Activated naive CD4-positive, alpha-beta T cell treated with anti-CD3 and anti-CD28 coated beads, Interleukin-2, amount 50 U/mL, for 72 hours (primary cell): Measurements from ENCODE around the gene METTL2A. TPM values are rescaled to one million over a fixed set of nuclear protein-coding genes. Genes with fewer than 3 reads are reported as not detected.
"Not testable (repeated sequence)": the region's sequence is repeated elsewhere in the genome, so short reads cannot be mapped to it uniquely, and the experiment has no call there.

ENCODE experiments used
- ATAC-seq, 2 donors: fragments of 150-1000 bp; cut with Tn5 transposase; 2 replicates each; pipeline ENCODE4 v1.10.0; 2021; ENCODE audit warnings: mild to moderate bottlenecking in 2 of 2, moderate library complexity in 2 of 2
- DNase-seq, 2 donors: peaks; one replicate each; pipeline ENCODE4 v3.0.0; 2021 to 2022; ENCODE audit warnings: low spot score in 2 of 2
- H3K27ac Mint-ChIP-seq, 2 donors: one replicate each; pipeline ENCODE4 v1.8.0; 2022; ENCODE audit warnings: mild to moderate bottlenecking in 2 of 2, mixed read lengths in 2 of 2
- H3K36me3 Mint-ChIP-seq, 2 donors: one replicate each; pipeline ENCODE4 v1.8.0; 2022; ENCODE audit warnings: mixed read lengths in 2 of 2
- H3K9me3 Mint-ChIP-seq, 2 donors: one replicate each; pipeline ENCODE4 v1.8.0; 2022; ENCODE audit warnings: mixed read lengths in 2 of 2
- total RNA-seq, 2 donors: library from RNA; stranded (reverse); gene quantifications; one replicate each; pipeline ENCODE4 v1.2.3, GENCODE V29; 2022

Gene METTL2A
- total RNA-seq, 2 donors from 2014 or later = 22.7 to 25.1 TPM

DNA sequence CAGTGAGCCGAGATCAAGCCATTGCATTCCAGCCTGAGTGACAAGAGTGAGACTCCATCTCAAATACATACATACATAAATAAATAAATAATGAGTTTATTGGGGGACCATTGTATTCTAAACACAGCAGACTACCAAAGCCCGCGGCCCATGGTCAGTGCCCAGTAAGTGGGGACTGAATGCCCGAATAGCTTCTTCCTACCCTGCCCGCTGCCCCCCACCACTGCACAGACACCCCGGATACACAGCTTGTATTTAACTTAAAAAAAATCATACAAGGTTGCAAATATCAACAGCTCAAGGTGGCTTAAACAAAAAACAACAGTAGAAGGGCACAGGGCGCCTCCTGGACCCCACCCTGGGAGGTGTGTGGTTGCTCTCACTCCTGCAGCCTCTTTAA lies 32.3 kb downstream of the METTL2A start:
- no peak for ATAC-seq

DNA sequence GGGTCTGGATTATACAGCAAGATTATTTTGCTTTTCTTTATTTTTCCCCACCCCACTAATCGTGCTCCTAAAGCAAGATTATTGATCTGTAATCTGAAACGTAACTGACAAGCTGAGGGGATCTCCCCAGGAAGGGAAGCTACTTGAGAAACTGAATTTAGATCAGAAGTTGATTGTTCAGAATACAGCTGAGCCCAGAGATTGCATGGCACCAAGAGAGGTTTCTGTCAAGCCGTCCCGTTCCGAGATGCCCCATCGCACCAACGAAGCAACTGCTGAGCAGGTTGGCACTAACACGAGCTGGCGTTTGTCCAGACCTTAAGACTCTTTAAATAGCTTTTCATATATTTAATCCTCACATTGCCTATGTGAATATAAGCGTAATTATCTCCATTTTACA lies 34.8 kb downstream of the METTL2A start:
- not testable (repeated sequence) for H3K36me3 Mint-ChIP-seq, ATAC-seq, DNase-seq, H3K27ac Mint-ChIP-seq, H3K9me3 Mint-ChIP-seq

More for the DNA sequence above, 32.3 kb downstream of the METTL2A start:
- DNase-seq = no peak
- Mint-ChIP-seq H3K9me3 (no peaks in the 10 kb centered on the region), H3K27ac (no peak overlapping the region), H3K36me3 (peaks cover 4 to 6% of the 10 kb centered on the region in 2 donors)

DNA sequence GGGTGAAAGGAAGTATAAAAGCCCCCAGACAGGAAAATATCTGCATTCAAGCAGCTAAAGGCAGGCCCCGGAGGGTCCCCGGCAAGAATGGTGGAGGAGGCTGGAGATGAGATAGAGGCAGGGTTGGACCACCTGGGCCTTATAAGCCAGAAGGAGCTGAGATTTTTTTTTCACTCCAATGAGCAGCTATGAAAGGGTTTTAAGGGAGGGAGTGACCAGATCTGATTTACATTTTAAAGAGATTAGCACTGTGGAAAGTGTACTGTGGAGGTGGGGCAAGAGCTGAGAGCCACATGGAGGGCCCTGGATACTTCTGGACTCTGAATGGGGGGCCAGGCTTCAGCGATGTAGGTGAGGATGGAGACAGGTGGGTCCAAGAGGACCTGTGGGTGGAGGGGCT lies 40.7 kb downstream of the METTL2A start:
- H3K27ac Mint-ChIP-seq, H3K36me3 Mint-ChIP-seq, DNase-seq, ATAC-seq, H3K9me3 Mint-ChIP-seq: not testable (repeated sequence)

DNA sequence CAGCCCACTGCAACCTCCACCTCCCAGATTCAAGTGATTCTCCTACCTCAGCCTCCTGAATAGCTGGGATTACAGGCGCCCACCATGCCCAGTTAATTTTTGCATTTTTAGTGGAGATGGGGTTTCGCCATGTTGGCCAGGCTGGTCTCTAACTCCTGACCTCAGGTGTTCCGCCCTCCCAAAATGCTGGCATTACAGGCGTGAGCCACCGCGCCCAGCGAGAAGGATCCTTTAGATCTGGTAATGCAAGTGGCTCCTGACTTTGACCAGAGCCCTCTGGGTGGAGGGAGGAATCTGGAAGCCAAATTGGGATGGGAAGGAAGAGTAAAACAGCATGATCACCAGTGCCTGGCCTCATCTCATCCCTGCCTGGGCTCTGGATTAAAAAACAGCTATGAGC lies 41.6 kb downstream of the METTL2A start:
- H3K9me3 Mint-ChIP-seq, DNase-seq, H3K36me3 Mint-ChIP-seq, ATAC-seq, H3K27ac Mint-ChIP-seq: not testable (repeated sequence)

DNA sequence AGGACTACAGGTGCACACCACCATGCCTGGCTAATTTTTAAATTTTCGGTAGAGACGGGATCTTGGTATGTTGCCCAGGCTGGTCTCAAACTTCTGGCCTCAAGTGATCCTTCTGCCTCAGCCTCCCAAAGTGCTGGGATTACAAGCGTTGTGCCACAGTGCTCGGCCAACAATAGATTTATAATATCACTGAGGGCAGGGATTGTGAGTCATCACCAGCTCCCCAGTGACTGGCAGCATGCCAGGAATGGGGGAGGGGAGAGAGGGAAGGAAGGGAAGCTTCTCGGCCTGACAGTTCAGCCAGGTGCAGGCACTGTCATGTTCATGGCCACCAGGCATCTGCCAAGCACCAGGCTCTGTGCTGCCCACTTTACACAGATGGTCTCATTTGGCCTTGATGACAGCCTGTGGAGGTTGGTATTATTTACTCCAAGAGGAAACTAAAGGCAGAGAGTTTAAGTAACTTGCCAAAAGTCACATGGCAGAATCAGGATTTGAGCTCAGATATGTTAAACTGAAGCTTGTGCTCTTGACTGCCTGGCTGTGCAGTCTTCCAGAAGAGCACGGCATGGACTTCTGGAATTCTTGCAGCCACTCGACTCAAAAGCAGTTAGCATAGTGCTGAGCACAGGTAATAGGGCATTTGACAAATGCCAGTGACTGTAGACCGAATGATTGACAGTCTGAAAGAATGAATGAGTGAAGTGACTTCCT lies 47.1 kb downstream of the METTL2A start:
- DNase-seq (peak in 1 of 2 donors; percentile 64), ATAC-seq (peak; percentile 20 to 47)
- H3K27ac Mint-ChIP-seq = peak overlapping the region in 1 of 2 donors; percentile 43
- not testable (repeated sequence) for H3K36me3 Mint-ChIP-seq, H3K9me3 Mint-ChIP-seq

DNA sequence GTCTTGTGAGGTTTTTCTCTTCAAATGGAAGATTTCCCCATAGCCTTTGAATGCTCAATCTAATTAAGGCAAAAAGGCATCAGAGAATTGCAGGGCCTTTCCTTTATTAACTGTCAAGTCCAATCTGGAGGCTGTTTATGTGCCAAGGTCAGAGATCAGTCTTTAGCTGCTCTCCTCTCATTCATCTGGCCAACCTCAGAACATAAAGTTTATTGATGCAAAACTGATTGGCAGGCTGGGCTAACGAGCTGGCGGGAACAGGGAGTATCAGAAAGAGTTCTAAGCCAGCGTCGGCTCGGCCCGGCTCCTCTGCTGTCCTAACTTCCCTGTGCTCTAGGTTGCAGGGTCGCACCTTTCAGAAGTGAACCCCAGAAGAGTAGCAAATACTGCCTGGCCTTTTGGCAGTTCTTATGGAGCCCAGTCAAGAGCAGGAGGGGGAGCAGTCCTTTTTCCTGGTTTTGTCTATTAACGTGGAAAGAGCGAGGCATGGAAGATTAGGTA lies 47.7 kb downstream of the METTL2A start:
- not testable (repeated sequence) for ATAC-seq, DNase-seq, H3K27ac Mint-ChIP-seq, H3K36me3 Mint-ChIP-seq, H3K9me3 Mint-ChIP-seq

DNA sequence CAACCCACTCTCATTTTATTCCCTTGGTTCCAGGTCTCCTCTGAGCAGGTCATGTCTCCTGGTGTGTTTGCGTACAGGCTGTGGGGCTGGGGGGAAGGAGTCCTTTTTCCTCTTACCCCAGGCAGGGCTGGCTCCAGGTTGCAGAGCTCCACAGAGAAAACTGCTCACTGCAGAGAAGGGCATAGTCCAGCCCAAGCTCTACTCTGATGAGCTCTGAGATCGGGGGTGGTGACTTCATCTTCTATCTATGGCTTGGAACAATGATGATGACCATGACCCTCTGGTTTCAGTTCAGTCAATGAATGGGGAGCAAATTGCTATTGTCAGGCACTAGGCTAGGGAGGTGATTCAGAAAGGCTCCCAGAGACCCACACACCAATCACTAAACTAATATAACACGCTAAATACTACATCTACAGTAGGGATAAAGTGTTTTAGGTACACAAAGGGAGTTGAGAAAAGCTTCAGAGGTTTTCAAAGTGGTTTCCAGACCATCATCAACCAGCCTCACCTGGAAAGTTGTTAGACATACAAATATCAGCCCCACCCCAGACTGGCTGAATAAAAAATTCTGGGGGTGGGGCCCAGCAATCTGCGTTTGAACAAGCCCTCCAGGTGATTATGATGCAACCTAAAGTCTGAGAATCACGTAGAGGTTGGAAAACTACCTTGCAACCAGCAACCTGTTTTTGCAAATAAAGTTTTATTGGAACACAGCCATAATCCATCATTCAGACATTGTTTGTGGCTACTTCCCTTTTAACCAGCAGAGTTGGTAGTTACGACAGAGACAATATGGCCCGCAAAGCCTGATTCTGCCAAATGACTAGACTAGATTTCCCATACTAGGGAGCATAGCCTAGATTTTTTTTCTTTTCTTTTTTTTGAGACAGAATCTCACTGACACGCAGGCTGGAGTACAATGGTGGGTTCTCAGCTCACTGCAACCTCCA lies 49.6 kb downstream of the METTL2A start:
- H3K36me3 Mint-ChIP-seq, DNase-seq, H3K27ac Mint-ChIP-seq, ATAC-seq, H3K9me3 Mint-ChIP-seq: not testable (repeated sequence)

DNA sequence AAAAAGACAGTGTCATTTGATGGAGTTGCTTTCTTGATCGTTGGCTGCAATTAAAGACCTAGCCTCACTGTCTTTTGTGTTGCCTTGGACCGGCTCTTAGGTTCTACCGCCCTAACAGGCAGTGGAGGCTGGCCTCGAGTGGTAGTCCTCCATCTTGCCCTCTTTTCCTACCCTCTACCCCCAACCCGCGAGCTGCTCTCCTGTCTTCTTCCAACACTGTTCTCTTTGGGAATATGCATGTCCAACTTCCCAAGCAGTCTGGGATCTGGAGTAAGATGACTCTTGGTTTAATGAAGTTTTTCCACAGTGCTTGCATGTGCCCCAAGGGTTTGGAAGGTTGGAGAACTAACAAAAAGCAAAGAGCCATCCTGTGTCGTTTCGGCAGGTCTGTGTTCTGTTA lies 53.4 kb downstream of the METTL2A start:
- ATAC-seq, DNase-seq, H3K9me3 Mint-ChIP-seq: not testable (repeated sequence)
- Mint-ChIP-seq H3K36me3 (peaks cover 5 to 13% of the 10 kb centered on the region in 2 donors), H3K27ac (peak overlapping the region; percentile 7 to 72)

DNA sequence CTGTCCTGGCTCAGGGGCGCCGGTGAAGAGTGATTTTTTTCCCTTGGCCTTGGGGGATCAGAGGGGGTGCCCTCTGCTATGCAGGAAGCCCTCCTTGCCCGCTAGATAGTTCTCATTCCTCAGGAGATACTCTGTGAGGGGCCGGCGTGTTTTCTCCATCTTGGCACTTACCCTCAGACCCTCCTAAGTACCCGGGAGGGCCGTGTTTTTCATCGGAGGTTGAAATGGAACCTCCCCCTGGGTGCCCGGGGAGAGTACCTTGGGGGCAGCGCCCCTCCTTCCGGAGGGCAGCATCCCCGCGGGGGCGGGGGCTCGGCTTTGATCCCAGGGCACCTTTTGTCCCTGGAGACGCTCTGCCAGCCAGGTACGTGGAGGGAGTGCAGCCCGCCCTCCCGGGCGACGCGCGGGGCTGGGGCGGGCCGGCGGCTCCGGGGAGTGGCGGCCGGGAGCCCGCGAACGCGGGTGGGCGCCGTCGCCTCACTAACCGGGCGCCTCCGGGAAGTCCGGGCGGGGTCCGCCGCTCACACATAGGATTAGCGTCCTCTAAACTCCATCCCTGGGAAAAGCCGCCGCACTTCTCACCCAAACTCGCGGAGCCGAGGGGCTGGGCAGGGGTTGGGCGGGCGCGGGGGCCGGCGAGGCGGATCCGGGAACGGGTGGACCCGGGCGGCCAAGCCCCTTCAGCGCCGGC lies 54.2 kb downstream of the METTL2A start:
- H3K9me3 Mint-ChIP-seq = not testable (repeated sequence)
- H3K27ac Mint-ChIP-seq = peak overlapping the region; percentile 7 to 72
- peak; percentile 36 to 67 for DNase-seq
- peaks cover 5 to 13% of the 10 kb centered on the region in 2 donors for H3K36me3 Mint-ChIP-seq
- ATAC-seq = peak; percentile 22 to 43

DNA sequence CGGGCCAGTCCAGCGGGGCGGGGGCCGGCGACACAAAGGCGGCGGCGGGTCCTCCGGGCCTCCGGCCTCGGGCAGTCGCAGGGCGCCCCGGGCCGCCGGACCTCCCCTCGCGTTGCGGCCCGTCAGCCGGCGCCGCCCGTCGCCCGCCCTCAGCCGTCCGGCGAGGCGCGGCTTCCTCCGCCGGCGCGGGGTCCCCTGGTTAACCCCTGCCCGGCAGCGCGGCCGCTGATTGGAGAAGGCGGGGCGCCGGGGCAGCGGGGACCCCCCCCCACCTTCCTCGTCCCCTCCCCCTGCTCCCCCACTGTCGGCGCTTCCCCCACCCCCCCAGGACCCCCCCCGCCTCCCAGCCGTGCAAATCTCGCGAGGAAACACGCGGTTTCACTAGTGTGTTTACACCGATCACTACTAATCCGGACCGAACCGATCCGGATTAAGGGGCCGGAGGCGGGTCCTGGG lies 54.8 kb downstream of the METTL2A start, which contains the start of gene TLK2:
Gene TLK2, plus strand, starts transcription at position 402 of the 456 bp plus-strand sequence. CDS start 2,301 bp downstream, outside the sequence.
- Mint-ChIP-seq H3K27ac (peak within 1 kb of the TSS; percentile 94 to 98), H3K36me3 (peaks cover 5 to 13% of the 10 kb centered on the region in 2 donors), H3K9me3 (no peaks in the 10 kb centered on the region)
- DNase-seq = peak; percentile 79 to 86
- ATAC-seq = peak; percentile 84 to 89

DNA sequence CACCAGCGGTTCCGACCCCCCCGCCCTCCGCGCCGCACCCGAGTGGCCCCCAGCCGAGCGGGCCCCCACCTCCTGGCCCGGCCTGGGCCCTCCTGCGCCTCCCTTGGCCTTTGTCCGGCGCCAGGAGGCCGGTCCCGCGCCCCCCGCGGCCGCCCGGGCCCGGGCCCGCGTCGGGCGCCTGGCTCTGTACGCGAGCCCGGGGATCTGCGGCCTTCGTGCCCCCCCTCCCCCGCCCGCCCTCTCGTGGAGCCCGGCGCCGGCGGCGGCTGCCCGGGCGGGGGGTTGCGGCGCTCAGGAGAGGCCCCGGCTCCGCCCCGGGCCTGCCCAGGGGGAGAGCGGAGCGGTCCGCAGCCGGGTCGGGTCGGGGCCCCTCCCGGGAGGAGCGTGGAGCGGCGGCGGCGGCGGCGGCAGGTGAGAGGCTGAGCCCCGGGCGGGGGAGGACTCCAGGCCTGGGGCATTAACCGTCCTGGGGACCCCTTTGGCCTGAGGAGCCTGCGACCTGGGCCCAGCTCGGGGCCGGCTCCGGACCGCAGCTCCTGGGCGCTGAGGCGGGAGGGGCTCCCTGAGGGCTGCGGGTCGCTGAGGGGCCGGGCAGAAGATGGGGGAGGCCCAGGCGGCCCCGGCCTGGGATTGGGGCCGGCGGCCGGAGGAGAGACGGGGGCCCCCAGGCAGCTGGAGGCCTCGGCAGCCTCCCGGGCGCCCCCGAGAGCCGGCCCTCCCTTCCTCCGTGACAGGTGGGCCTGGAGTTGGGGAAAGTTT lies 55.4 kb downstream of the METTL2A start:
- peak overlapping the region; percentile 94 to 98 for H3K27ac Mint-ChIP-seq
- peak; percentile 31 to 33 for ATAC-seq
- H3K9me3 Mint-ChIP-seq = not testable (repeated sequence)
- H3K36me3 Mint-ChIP-seq = peaks cover 5 to 13% of the 10 kb centered on the region in 2 donors
- DNase-seq = peak; percentile 45 to 66

DNA sequence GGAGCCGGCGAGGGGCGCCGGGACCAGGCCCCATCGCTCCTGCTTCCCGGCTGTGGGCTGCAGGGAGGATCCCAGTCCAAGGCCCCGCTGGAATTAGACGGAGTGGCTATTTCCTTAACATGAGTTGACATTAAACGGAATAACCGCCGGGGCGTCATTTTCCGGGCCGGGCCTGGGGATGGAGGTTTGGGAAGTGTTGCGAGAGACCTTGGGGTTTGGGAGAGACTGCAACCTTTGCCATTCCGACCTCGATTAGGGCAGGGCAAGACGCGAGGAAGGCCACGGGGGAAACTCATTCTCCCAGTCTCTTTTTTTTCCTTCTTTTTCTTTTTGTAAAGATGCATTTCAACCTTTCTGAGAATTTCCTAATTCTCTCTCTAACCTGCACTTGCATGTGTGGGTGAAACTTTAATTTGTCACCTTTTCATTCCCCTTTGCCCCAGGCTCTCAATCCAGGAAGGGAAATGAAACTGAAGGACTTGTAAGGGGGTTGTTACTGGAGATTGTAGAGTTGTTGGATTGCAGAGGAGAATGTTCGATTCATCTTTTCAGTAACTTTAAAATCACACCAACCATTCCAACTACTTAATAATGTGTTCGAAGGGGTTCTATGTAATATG lies 56.1 kb downstream of the METTL2A start:
- Mint-ChIP-seq H3K27ac (peak overlapping the region; percentile 94 to 98), H3K36me3 (peaks cover 5 to 13% of the 10 kb centered on the region in 2 donors)
- ATAC-seq, H3K9me3 Mint-ChIP-seq: not testable (repeated sequence)
- peak; percentile 17 to 57 for DNase-seq

DNA sequence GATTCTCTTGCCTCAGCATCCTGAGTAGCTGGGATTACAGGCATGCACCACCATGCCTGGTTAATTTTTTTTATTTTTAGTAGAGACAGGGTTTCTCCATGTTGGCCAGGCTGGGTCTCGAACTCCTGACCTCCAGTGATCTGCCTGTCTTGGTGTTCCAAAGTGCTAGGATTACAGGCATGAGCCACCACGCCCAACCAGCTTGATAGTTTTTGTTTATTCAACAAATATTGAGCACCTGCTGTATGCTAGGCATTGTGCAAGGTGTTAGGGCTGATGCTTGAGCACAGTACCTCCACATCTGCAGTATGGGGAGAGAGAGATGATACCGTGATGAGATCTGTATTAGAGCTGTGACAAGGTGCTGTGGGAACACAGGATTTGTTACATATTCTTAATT lies 58.9 kb downstream of the METTL2A start:
- not testable (repeated sequence) for H3K9me3 Mint-ChIP-seq, DNase-seq, ATAC-seq, H3K36me3 Mint-ChIP-seq
- H3K27ac Mint-ChIP-seq = peak overlapping the region in 1 of 2 donors; percentile 44

DNA sequence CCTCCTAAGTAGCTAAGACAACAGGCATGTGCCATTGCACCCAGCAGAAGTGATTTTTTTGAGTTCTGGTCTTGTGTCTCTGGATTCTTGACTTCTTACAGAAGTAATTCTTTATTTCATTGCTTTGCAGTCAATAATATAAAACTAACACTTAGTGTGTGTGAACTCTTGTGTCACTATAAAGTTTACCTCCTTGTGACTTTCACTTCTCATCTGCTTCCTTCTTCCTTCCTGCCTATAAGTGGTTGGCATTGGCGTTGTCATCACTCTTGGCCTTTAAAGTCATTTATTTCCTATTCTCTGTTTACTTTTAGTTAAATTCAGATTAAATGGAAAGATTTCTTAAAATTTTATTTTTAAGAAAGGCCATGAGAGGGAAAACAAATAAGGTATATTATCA lies 67.3 kb downstream of the METTL2A start:
- not testable (repeated sequence) for H3K27ac Mint-ChIP-seq, ATAC-seq, H3K36me3 Mint-ChIP-seq, H3K9me3 Mint-ChIP-seq, DNase-seq

DNA sequence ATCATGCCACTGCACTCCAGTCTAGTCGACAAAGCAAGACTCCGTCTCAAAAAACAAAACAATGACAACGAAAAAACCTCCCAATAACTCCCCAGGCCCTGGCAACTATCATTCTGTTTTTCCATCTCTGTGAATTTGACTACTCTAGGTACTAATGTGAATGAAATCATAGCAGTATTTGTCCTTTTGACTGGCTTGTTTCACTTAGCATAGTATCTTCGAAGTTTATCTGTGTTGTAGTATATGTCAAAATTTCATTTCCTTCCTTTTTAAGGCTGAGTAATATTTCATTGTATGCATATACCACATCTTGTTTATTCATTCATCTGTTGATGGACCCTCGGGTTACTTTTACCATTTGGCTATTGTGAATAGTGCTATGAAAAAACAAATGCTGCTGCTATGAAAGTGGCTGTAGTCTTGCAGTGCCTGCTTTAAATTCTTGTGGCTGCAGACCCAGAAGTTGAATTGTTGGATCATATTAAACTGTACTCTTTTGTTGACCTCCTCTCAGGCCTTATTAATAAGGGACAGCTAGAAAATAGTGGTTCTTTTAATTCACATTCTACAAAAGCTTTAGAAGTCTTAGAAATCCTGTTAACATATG lies 69.5 kb downstream of the METTL2A start:
- H3K36me3 Mint-ChIP-seq, H3K27ac Mint-ChIP-seq, DNase-seq, H3K9me3 Mint-ChIP-seq: not testable (repeated sequence)
- peak in 1 of 2 donors; percentile 41 for ATAC-seq
